ENCODE data around the gene ENTPD2. TPM values are rescaled to one million over a fixed set of nuclear protein-coding genes. Genes with fewer than 3 reads are reported as not detected.

ENTPD2 gene
- total and polyA plus RNA-seq, 5 donors: 0.92 to 2.9 (median 1.6) TPM

DNA sequence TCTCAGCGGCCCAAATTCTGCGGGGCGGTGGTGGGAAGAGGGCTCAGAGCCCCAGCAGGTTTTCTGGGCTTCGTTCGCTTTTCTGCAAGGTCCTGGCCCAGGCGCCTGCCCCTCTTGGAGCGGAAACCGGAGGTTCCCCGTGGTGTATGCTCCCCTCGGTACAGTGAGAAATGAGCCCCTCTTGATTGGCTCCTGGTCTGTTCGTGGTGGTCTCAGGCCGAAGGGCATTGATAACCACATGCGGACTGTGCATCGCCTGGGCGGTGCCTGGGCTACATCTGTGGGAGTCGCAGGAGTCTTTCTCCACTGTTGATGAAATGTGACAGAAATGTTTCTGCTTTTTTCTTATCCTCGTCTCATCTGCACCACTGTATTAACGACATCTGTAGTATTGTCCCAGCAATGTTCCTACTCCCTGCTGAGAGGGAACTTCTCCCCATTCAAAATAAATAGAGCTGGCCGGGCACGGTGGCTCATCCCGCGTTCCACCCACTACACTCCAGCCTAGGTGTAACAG lies 33.6 kb upstream of the ENTPD2 start:
- Histone ChIP-seq H3K27ac (ENCODE audit: low read length) (peak overlapping the region; percentile 53), H3K27me3 (ENCODE audit: control insufficient read depth, insufficient read depth) (no peaks in the 10 kb centered on the region), H3K9me3 (ENCODE audit: control insufficient read depth, low read length) (no peaks in the 10 kb centered on the region), H3K4me1 (ENCODE audit: control insufficient read depth, insufficient read depth, low read length) (no peaks in the 10 kb centered on the region), H3K4me3 (ENCODE audit: low read length) (peak overlapping the region; percentile 58)
- intact Hi-C loops (cut with DNase I): no loop called here
- DNase-seq (no peak), ATAC-seq (peak in 1 of 2 donors; percentile 1)
- 9% methylated on average over 22 of the region's 22 CpGs for WGBS

DNA sequence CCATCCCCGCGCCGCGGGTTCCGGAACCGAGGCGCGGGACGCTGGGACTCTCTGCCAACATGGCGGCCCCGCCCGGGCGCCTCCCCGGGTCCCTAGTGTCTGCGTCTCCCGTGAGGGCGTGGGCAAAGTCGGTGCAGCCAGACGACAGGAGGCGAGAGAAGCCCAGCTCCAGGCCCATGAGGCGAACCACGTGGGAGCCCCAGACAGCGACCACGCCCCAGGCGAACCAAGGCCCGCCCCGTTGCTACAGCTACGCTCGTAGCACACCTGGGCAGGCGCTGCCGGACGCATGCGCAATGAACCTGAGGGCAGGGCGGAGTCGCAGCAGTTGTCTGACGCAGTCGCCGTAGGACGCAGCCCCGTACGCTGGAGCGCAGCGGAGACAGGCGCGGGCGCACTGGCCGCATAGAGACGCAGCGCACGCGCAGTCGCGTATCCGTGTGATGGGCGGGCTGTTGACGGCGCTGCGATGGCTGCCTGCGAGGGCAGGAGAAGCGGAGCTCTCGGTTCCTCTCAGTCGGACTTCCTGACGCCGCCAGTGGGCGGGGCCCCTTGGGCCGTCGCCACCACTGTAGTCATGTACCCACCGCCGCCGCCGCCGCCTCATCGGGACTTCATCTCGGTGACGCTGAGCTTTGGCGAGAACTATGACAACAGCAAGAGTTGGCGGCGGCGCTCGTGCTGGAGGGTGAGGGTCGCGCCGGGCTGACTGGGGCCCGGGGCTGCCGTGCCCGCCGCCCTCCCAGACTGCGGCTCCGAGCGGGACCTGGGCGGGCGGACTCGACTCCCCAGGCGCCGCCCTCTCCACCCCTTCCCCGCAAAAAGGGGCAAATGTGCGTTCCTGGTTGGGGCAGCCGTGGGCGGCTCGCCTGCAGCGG lies 32.9 kb upstream of the ENTPD2 start, which contains the start of gene MAN1B1:
TSS of gene MAN1B1 (plus strand) at position 455 of the 878 bp plus-strand sequence. CDS start at position 470, 15 bp downstream.
- Histone ChIP-seq H3K4me3 (ENCODE audit: low read length) (peak within 1 kb of the TSS; percentile 58), H3K4me1 (ENCODE audit: control insufficient read depth, insufficient read depth, low read length) (no peaks in the 10 kb centered on the region), H3K9me3 (ENCODE audit: control insufficient read depth, low read length) (no peaks in the 10 kb centered on the region), H3K27me3 (ENCODE audit: control insufficient read depth, insufficient read depth) (no peaks in the 10 kb centered on the region), H3K27ac (ENCODE audit: low read length) (peak within 1 kb of the TSS; percentile 81)
- DNase-seq (peak; percentile 99 to 100 (median 100)), ATAC-seq (peak; percentile 94 to 95)
- under 1% methylated on average over 101 of the region's 101 CpGs for WGBS
- intact Hi-C loops (cut with DNase I): no loop called here

DNA sequence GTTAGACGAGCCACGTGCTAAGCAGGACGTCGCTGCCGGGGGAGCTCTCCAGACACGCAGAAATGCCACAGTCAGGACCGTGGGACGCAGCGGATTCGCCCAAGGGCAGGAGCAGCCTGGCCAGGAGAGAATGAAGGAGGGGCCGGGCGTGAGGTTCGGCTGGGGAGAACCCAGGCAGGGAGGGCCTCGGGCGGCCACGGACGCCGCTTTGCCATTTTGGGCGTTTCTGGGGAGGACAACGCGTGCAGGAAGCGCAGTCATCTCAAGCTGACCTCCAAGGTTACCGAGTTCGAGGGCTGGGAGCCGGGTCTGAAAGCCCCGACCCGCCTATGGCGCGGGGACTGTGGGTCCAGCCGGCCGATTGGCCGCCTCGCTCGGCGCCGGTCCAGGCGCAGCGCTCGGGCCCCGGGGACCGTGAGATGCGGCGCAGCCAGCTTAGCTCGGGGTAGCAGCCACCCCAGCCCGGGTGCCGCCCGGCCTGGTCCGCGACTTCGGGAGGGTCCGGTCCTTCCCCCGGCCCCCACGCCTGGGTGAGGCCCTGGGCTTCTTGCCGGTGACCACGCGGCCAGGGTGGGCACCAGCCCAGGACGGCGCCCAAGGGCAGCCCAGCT lies 32.2 kb upstream of the ENTPD2 start:
- Histone ChIP-seq H3K27me3 (ENCODE audit: control insufficient read depth, insufficient read depth) (no peaks in the 10 kb centered on the region), H3K4me1 (ENCODE audit: control insufficient read depth, insufficient read depth, low read length) (no peaks in the 10 kb centered on the region), H3K27ac (ENCODE audit: low read length) (peak overlapping the region; percentile 81), H3K9me3 (ENCODE audit: control insufficient read depth, low read length) (no peaks in the 10 kb centered on the region), H3K4me3 (ENCODE audit: low read length) (peak overlapping the region; percentile 55)
- WGBS: under 1% methylated on average over 58 of the region's 58 CpGs
- ATAC-seq (peak; percentile 41 to 46), DNase-seq (peak; percentile 72 to 87 (median 84))
- intact Hi-C loops (cut with DNase I): no loop called here

DNA sequence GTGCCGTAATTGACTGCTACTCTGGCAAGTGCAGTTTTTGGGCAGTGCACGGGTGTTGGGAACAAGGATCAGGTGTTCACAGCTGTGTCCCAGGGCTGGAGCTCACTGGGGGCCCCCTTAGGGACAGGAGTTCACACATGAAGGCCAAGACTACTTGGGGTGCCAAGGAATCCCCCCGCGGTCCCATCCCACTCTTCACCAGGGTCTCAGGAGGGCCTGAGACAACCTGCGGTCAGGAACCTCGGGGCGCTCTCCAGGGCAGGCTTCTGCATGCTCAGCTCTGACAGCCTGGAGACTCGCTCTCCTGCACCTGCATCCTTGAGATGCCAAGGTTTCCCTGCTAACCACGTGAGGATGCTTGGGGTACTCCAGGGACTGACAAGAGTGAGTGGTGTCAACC lies 30.7 kb upstream of the ENTPD2 start:
- no peaks in the 10 kb centered on the region for H3K27me3 ChIP-seq (ENCODE audit: control insufficient read depth, insufficient read depth)
- 77% methylated on average over 9 of the region's 9 CpGs for WGBS
- DNase-seq (peak in 2 of 3 donors; percentile 48 to 52), ATAC-seq (no peak)
- H3K9me3 ChIP-seq (ENCODE audit: control insufficient read depth, low read length): no peaks in the 10 kb centered on the region
- intact Hi-C loops (cut with DNase I): no loop called here
- H3K4me3 ChIP-seq (ENCODE audit: low read length): no peak overlapping the region
- no peaks in the 10 kb centered on the region for H3K4me1 ChIP-seq (ENCODE audit: control insufficient read depth, insufficient read depth, low read length)
- H3K27ac ChIP-seq (ENCODE audit: low read length): no peak overlapping the region

DNA sequence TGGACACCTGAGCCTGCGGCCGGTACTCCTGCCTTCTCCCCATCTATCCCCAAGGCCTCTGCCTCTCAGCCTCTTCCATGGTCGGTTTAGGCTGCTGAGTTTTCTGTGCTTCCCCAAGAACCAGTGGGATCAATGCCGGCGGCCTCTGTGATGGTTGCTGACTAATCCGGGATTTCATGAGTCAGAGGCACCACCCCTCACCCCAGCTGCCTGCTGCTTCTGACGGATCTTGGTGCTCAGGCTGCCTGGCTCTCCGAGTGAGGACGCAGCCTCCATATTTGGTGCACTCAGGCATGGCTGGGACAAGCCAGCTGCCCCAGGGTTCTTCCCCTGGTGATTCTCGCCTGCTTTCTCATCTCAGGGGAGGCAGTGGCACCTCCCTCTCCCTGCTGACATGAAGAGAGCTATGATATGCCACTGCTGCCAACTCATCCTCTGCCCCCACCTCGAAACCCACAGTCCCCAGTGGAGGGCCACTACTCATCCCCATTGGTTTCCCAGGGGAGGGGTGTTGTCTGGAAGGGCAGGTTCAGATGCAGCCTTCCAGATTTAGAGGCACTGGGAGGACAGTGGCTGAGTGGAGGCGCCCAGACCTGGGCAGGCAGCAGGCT lies 29.6 kb upstream of the ENTPD2 start:
- no peaks in the 10 kb centered on the region for H3K9me3 ChIP-seq (ENCODE audit: control insufficient read depth, low read length)
- WGBS: 65% methylated on average over 12 of the region's 12 CpGs

DNA sequence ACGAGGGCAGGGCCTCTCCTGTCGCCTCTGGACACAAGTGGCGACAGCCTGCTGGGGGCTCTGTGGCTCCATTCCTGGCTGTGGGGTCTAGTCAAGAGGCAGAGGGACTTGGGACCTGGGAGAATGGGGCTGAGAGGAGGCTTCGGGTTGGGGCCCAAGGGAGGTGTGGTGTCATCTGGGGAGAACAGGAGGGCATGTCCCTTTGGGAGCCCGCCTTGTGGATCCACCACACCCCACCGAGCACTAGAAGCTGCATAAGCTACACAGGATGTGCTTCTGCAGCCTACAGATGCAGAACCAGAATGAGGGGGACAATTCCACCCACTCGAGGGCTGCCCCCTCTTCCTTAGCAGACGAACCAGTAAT lies 29.0 kb upstream of the ENTPD2 start:
- WGBS: 86% methylated on average over 8 of the region's 8 CpGs
- Histone ChIP-seq H3K27ac (ENCODE audit: low read length) (no peak overlapping the region), H3K9me3 (ENCODE audit: control insufficient read depth, low read length) (no peaks in the 10 kb centered on the region), H3K4me1 (ENCODE audit: control insufficient read depth, insufficient read depth, low read length) (no peaks in the 10 kb centered on the region), H3K4me3 (ENCODE audit: low read length) (no peak overlapping the region), H3K27me3 (ENCODE audit: control insufficient read depth, insufficient read depth) (no peaks in the 10 kb centered on the region)
- ATAC-seq (no peak), DNase-seq (peak in 1 of 3 donors; percentile 34)
- intact Hi-C loops (cut with DNase I): no loop called here

More for the DNA sequence above, 29.6 kb upstream of the ENTPD2 start:
- DNase-seq: peak; percentile 76 to 81 (median 81)
- intact Hi-C loops (cut with DNase I): no loop called here
- no peak overlapping the region for H3K27ac ChIP-seq (ENCODE audit: low read length)
- no peaks in the 10 kb centered on the region for H3K27me3 ChIP-seq (ENCODE audit: control insufficient read depth, insufficient read depth)
- no peaks in the 10 kb centered on the region for H3K4me1 ChIP-seq (ENCODE audit: control insufficient read depth, insufficient read depth, low read length)
- ATAC-seq: no peak
- no peak overlapping the region for H3K4me3 ChIP-seq (ENCODE audit: low read length)

DNA sequence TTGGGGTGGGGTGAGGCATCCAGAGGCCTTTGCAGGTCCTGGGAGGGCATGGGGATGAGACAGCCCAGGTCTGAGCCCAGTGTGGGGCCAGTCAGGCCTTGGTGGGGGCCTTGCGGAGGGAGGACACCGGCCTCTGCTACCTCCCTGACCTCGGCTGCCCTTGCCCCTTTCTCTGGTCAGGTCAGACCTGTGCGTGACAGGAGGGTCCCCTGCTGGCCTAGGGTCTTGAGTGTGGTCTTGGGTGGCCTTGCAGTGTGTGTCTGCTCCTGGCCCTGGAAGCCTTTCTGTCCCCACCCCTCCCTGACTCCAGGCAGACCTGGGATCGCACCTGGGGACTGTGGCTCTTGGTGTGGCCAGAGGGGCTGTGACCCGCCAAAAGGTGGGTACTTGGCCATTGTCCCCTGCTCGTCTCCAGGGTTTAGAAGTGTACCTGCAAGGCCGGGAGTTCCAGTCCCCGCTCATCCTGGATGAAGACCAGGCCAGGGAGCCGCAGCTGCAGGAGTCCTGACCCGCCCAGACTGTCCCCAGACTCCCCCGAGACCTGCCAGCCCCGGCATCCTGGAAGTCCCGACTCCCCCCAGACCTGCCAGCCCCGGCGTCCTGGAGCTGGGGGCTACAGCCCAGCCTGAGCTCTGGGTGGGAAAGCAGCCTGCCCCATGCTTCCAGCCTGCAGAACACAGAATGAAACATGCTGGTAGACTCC lies 28.5 kb upstream of the ENTPD2 start:
- WGBS: 91% methylated on average over 16 of the region's 16 CpGs
- Histone ChIP-seq H3K4me1 (ENCODE audit: control insufficient read depth, insufficient read depth, low read length) (no peaks in the 10 kb centered on the region), H3K27ac (ENCODE audit: low read length) (no peak overlapping the region), H3K27me3 (ENCODE audit: control insufficient read depth, insufficient read depth) (no peaks in the 10 kb centered on the region), H3K9me3 (ENCODE audit: control insufficient read depth, low read length) (no peaks in the 10 kb centered on the region), H3K4me3 (ENCODE audit: low read length) (no peak overlapping the region)
- DNase-seq (peak in 2 of 3 donors; percentile 58 to 68), ATAC-seq (no peak)
- intact Hi-C loops (cut with DNase I): no loop called here

DNA sequence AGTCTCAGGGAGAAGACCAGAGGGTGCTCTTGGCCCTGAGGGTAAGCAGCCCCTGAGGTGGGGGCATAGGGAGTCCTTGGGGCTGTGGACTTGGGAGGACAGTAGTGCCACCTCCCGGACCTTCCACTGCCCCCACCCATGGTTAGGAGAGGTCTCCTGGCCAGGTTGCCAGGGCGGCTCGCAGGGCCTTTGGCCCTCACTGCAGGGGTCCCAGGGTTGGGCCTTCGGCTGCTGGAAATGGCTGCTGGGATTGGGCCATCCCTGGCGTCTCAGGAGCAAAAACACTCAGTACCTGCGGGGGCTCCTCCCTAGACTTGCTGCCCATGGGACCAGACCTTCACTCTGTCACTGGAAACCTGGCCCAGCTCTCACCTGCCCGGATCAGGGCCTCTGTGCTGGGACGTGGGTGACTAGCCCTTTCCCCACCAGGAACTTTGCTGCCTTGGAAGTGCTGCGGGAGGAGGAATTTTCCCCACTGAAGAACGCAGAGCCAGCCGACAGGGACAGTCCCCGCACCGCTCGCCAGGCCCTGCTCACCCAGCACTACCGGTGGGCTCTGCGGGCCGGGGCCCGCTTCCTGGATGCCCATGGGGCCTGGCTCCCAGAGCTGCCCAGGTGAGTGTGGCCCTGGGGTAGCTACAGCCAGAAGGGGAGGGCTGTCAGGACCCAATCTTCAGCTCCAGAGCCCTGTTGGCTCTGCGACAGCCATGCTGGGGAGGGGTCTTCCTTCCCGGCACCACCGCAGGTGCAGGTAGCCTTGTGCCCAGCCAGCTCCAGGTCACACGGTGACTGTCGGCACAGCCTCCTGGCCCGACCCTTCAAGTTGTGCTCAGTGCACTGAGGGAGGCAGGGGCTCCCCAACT lies 26.6 kb upstream of the ENTPD2 start:
- DNase-seq (peak in 2 of 3 donors; percentile 43 to 60), ATAC-seq (no peak)
- intact Hi-C loops (cut with DNase I): no loop called here

DNA sequence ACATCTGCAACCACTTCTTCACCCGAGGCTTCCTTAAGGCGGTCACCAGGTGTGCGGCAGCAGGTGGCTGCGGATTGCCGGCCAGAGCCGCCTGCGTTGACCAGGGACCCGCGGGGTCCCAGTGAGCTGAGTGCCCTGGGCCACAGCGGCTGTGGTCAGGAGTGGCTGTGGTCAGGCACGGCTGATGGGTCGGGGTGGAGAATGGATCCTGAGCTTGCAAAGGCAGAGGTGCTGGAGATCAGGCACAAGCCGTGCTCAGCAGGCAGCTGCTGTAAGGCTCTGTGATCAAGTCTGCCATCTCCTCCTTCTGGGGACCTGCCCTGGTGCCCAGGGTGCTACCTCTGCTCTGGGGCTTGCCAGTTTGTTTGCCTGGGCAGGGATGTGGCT lies 25.5 kb upstream of the ENTPD2 start:
- H3K4me1 ChIP-seq (ENCODE audit: control insufficient read depth, insufficient read depth, low read length): no peaks in the 10 kb centered on the region
- intact Hi-C loops (cut with DNase I): no loop called here
- 92% methylated on average over 13 of the region's 13 CpGs for WGBS
- H3K27me3 ChIP-seq (ENCODE audit: control insufficient read depth, insufficient read depth): no peaks in the 10 kb centered on the region
- no peaks in the 10 kb centered on the region for H3K9me3 ChIP-seq (ENCODE audit: control insufficient read depth, low read length)
- no peak overlapping the region for H3K27ac ChIP-seq (ENCODE audit: low read length)
- DNase-seq: peak in 2 of 3 donors; percentile 52 to 63
- H3K4me3 ChIP-seq (ENCODE audit: low read length): no peak overlapping the region
- no peak for ATAC-seq

More for the DNA sequence above, 26.6 kb upstream of the ENTPD2 start:
- Histone ChIP-seq H3K27ac (ENCODE audit: low read length) (no peak overlapping the region), H3K4me1 (ENCODE audit: control insufficient read depth, insufficient read depth, low read length) (no peaks in the 10 kb centered on the region), H3K9me3 (ENCODE audit: control insufficient read depth, low read length) (no peaks in the 10 kb centered on the region), H3K27me3 (ENCODE audit: control insufficient read depth, insufficient read depth) (no peaks in the 10 kb centered on the region), H3K4me3 (ENCODE audit: low read length) (no peak overlapping the region)
- WGBS: 94% methylated on average over 24 of the region's 24 CpGs

All from right cardiac atrium (tissue), 5 donors.